IMR-90 (cell line): Measurements from ENCODE around the gene EME2.

Source experiments
- CTCF ChIP-seq: conservative IDR thresholded peaks from 2 replicates; pipeline ENCODE4 v1.5.1; 2012; ENCODE audit warnings: mild to moderate bottlenecking, low read depth, low read length, improper control_type of control experiment
- RCOR1 ChIP-seq: IDR thresholded peaks from 2 replicates; pipeline ENCODE4 v1.6.1; 2012; ENCODE audit warnings: mild to moderate bottlenecking, low read length, improper control_type of control experiment; ENCODE audit not compliant: insufficient replicate concordance

DNA sequence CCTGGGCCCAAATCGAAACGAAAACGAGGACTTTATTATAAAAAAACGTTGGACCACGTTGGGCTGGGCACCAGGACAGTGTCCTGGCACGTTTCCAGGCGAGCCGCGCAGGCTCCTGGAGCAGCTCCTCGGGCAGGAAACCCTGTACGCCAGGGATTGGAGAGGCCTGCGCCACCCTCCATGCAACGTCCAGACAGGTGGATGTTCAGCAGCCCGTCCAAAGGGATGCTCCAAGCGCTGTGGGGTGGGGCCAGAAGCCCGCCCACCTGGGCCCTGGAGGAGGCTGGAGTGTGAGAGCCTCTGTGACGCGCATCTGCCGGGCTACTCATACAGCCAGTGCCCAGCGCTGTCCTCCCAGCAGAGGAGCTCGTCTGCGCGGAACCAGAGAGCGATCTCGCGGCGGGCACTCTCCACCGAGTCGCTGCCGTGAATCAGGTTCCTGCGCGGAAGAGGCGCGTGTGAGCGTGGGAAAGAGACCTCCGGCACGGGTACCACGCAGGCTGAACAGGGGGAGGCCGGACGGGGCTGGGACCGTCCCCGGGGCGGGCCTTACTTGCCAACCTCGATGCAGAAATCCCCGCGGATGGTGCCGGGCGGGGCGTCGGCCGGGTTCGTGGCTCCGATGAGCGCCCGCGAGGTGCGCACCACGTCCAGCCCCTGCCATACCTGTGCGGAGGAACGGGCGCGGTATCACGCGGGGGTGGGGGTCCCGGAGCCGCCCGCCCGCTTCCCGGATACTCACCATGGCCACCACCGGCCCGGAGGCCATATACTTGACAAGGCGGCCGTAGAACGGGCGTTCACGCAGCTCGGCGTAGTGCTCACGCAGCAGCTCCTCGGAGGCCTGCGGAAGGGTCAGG, 2.1 kb upstream of the EME2 start:
- TF ChIP-seq RCOR1 (no peak), CTCF (no peak)
